Right atrium auricular region (tissue), 2 donors: Measurements from ENCODE around the gene CUL3. TPM values are rescaled to one million over a fixed set of nuclear protein-coding genes. Genes with fewer than 3 reads are reported as not detected.

ENCODE experiments used
- DNase-seq: peaks from one replicate; pipeline ENCODE4 v3.0.0-alpha.2; 2019; ENCODE audit warnings: low spot score
- H3K27ac ChIP-seq, 2 donors: fragments of 200-600 bp; sonication (generic); 1 replicate in 1 of 2; 2 replicates in 1 of 2; pipeline ENCODE4 v1.5.1; 2016 to 2019
- H3K27me3 ChIP-seq, 2 donors: fragments of 200-600 bp; sonication (generic); one replicate each; pipeline versions ENCODE4 v1.5.1 to v1.6.0; 2017 to 2019
- H3K36me3 ChIP-seq: fragments of 200-600 bp; sonication (generic); one replicate; pipeline ENCODE4 v1.5.1; 2016
- H3K4me1 ChIP-seq, 2 donors: fragments of 200-600 bp; sonication (generic); one replicate each; pipeline versions ENCODE4 v1.5.1 to v1.6.0; 2017 to 2019
- H3K4me3 ChIP-seq, 2 donors: fragments of 200-600 bp; sonication (generic); 1 replicate in 1 of 2; 2 replicates in 1 of 2; pipeline ENCODE4 v1.5.1; 2017 to 2019; ENCODE audit warnings: mild to moderate bottlenecking in 1 of 2, moderate library complexity in 1 of 2
- H3K9me3 ChIP-seq, 2 donors: fragments of 200-600 bp; sonication (generic); one replicate each; pipeline ENCODE4 v1.5.1; 2019
- CTCF ChIP-seq, 2 donors: fragments of 200-600 bp; sonication (generic); IDR thresholded peaks; one replicate each; pipeline ENCODE4 v1.5.1; 2019; ENCODE audit warnings: antibody characterized with exemption in 2 of 2
- total RNA-seq, 2 donors: library from RNA; depleted of rRNA; stranded (reverse); fragments of >200 nt; gene quantifications; one replicate each; pipeline ENCODE4 v1.1.0, GENCODE V29; 2016

Gene CUL3
- total RNA-seq, 2 donors from 2014 or later, result 43.5 to 51.4 TPM

GRCh38 chr2:224449212-224450147, 135.7 kb downstream of the CUL3 start:
- Histone ChIP-seq H3K36me3 (no peaks in the 10 kb centered on the region), H3K27ac (no peak overlapping the region), H3K27me3 (no peaks in the 10 kb centered on the region), H3K4me3 (no peak overlapping the region), H3K4me1 (no peaks in the 10 kb centered on the region), H3K9me3 (no peaks in the 10 kb centered on the region)
- DNase-seq, result no peak
- peak; percentile 31 to 58 for TF ChIP-seq CTCF (IDR thresholded peaks at IDR 0.05)

- no peaks in the 10 kb centered on the region for H3K4me1 ChIP-seq
- no peaks in the 10 kb centered on the region for H3K36me3 ChIP-seq
- H3K27me3 ChIP-seq, result no peaks in the 10 kb centered on the region
- no peak for DNase-seq
- no peak overlapping the region for H3K27ac ChIP-seq
- TF ChIP-seq CTCF (IDR thresholded peaks at IDR 0.05), result no peak
- no peaks in the 10 kb centered on the region for H3K9me3 ChIP-seq
- H3K4me3 ChIP-seq, result no peak overlapping the region
Measured at GRCh38 chr2:224448236-224448635, 136.9 kb downstream of the CUL3 start.

GRCh38 chr2:224444783-224445182, 140.4 kb downstream of the CUL3 start:
- H3K36me3 ChIP-seq, result no peaks in the 10 kb centered on the region
- H3K4me3 ChIP-seq, result no peak overlapping the region
- H3K27me3 ChIP-seq, result peaks cover 0 to 3% of the 10 kb centered on the region in 2 donors
- no peaks in the 10 kb centered on the region for H3K9me3 ChIP-seq
- peaks cover 0 to 11% of the 10 kb centered on the region in 2 donors for H3K4me1 ChIP-seq
- TF ChIP-seq CTCF (IDR thresholded peaks at IDR 0.05), result no peak
- no peak for DNase-seq
- H3K27ac ChIP-seq, result no peak overlapping the region

GRCh38 chr2:224444021-224444420, 141.1 kb downstream of the CUL3 start:
- Histone ChIP-seq H3K27me3 (peaks cover 0 to 3% of the 10 kb centered on the region in 2 donors), H3K4me1 (peaks cover 0 to 11% of the 10 kb centered on the region in 2 donors), H3K36me3 (no peaks in the 10 kb centered on the region), H3K4me3 (no peak overlapping the region), H3K27ac (no peak overlapping the region), H3K9me3 (no peaks in the 10 kb centered on the region)
- TF ChIP-seq CTCF (IDR thresholded peaks at IDR 0.05), result peak in 1 of 2 donors; percentile 33
- no peak for DNase-seq

- Histone ChIP-seq H3K36me3 (no peaks in the 10 kb centered on the region), H3K27ac (no peak overlapping the region), H3K4me1 (peaks cover 0 to 11% of the 10 kb centered on the region in 2 donors), H3K9me3 (no peaks in the 10 kb centered on the region), H3K4me3 (peak overlapping the region; percentile 35 to 59), H3K27me3 (peaks cover 0 to 3% of the 10 kb centered on the region in 2 donors)
- no peak for TF ChIP-seq CTCF (IDR thresholded peaks at IDR 0.05)
- DNase-seq, result no peak
Measured at GRCh38 chr2:224442071-224442967, 142.8 kb downstream of the CUL3 start.
